GM12874 (cell line): ENCODE data around the gene RRP36.

ENCODE experiments used
- CTCF ChIP-seq: IDR thresholded peaks from 2 replicates; pipeline ENCODE4 v1.5.1; 2011; ENCODE audit warnings: low read depth, mild to moderate bottlenecking, control low read depth, low read length, moderate library complexity; ENCODE audit not compliant: insufficient read depth

The RRP36 gene

GRCh38 chr6:43040542-43041257 is 19.3 kb downstream of the RRP36 start:
- no peak for TF ChIP-seq CTCF

GRCh38 chr6:43043310-43043709 is 21.9 kb downstream of the RRP36 start:
- no peak for TF ChIP-seq CTCF

GRCh38 chr6:43045371-43045930 is 24.0 kb downstream of the RRP36 start:
- TF ChIP-seq CTCF = no peak

- TF ChIP-seq CTCF = no peak
These were observed 26.6 kb downstream of the RRP36 start for GRCh38 chr6:43047998-43048397.

- no peak for TF ChIP-seq CTCF
These were observed 29.6 kb downstream of the RRP36 start for GRCh38 chr6:43050981-43051380.

GRCh38 chr6:43052225-43052841 is 30.9 kb downstream of the RRP36 start:
- no peak for TF ChIP-seq CTCF

- TF ChIP-seq CTCF = no peak
These were observed 31.6 kb downstream of the RRP36 start for GRCh38 chr6:43052842-43053544.
